ENCODE data around the gene PRIM1. TPM values are rescaled to one million over a fixed set of nuclear protein-coding genes. Genes with fewer than 3 reads are reported as not detected.
"Not testable (repeated sequence)": the region's sequence is repeated elsewhere in the genome, so short reads cannot be mapped to it uniquely, and the experiment has no call there.

Gene PRIM1
- total RNA-seq, 2 donors from 2014 or later = 71.9 to 76.6 TPM

GRCh38 chr12:56769868-56770267 is 17.7 kb upstream of the PRIM1 start:
- H3K27ac Mint-ChIP-seq = no peak overlapping the region
- no peaks in the 10 kb centered on the region for H3K9me3 Mint-ChIP-seq
- H3K36me3 Mint-ChIP-seq = no peaks in the 10 kb centered on the region
- ATAC-seq (no peak), DNase-seq (ENCODE audit: low spot score in 2 of 2) (no peak)

GRCh38 chr12:56768424-56768823 is 16.3 kb upstream of the PRIM1 start:
- Mint-ChIP-seq H3K36me3 (no peaks in the 10 kb centered on the region), H3K9me3 (no peaks in the 10 kb centered on the region), H3K27ac (no peak overlapping the region)
- no peak for ATAC-seq
- DNase-seq (ENCODE audit: low spot score in 2 of 2) = no peak

DNA sequence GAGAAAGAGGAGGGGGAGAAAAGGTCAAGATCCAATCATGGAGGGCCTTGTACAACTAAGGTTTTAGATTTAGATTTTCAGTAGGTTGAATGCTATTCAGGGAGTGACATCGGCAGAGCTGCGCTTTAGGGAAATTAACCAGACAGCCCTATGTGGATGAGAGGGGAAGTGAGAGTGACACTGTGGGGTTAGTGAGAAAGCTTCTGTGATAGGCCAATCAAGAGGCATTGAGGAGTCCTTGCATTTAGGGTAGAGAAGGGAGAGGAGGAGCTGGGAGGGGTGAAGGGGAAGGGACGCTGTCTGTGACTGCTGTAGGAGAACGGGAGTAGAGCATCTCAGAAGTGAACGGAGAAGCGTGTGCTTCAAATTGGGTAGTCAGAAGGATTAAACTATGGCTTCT is 14.4 kb upstream of the PRIM1 start:
- no peak for DNase-seq (ENCODE audit: low spot score in 2 of 2)
- ATAC-seq = no peak

GRCh38 chr12:56763753-56764657 is 11.9 kb upstream of the PRIM1 start:
- no peaks in the 10 kb centered on the region for H3K36me3 Mint-ChIP-seq

More for the DNA sequence above, 14.4 kb upstream of the PRIM1 start:
- Mint-ChIP-seq H3K36me3 (no peaks in the 10 kb centered on the region), H3K9me3 (no peaks in the 10 kb centered on the region), H3K27ac (no peak overlapping the region)

GRCh38 chr12:56761812-56762211 is 9.7 kb upstream of the PRIM1 start:
- no peak for DNase-seq (ENCODE audit: low spot score in 2 of 2)
- no peak for ATAC-seq
- H3K27ac Mint-ChIP-seq = no peak overlapping the region
- no peaks in the 10 kb centered on the region for H3K9me3 Mint-ChIP-seq
- no peaks in the 10 kb centered on the region for H3K36me3 Mint-ChIP-seq

More at GRCh38 chr12:56763753-56764657, 11.9 kb upstream of the PRIM1 start:
- no peak overlapping the region for H3K27ac Mint-ChIP-seq
- DNase-seq (ENCODE audit: low spot score in 2 of 2) (no peak), ATAC-seq (no peak)
- no peaks in the 10 kb centered on the region for H3K9me3 Mint-ChIP-seq

DNA sequence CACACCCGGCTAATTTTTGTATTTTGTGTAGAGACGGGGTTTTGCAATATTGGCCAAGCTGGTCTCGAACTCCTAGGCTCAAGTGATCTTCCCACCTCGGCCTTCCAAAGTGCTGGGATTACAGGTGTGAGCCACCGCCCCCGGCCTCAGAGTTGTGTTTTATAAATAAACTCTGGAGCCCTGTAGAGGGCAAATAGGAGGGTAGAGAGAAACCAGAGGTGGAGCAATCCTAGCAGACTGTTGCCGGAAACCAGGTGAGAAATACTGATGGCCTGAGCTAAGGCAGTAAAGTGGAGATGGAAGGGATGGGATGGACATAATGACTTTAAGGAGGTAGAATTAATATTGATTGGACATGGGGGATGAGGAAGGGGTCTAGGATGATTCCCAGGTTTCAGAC is 8.3 kb upstream of the PRIM1 start:
- no peaks in the 10 kb centered on the region for H3K9me3 Mint-ChIP-seq
- DNase-seq (ENCODE audit: low spot score in 2 of 2) (no peak), ATAC-seq (no peak)
- no peaks in the 10 kb centered on the region for H3K36me3 Mint-ChIP-seq
- no peak overlapping the region for H3K27ac Mint-ChIP-seq

DNA sequence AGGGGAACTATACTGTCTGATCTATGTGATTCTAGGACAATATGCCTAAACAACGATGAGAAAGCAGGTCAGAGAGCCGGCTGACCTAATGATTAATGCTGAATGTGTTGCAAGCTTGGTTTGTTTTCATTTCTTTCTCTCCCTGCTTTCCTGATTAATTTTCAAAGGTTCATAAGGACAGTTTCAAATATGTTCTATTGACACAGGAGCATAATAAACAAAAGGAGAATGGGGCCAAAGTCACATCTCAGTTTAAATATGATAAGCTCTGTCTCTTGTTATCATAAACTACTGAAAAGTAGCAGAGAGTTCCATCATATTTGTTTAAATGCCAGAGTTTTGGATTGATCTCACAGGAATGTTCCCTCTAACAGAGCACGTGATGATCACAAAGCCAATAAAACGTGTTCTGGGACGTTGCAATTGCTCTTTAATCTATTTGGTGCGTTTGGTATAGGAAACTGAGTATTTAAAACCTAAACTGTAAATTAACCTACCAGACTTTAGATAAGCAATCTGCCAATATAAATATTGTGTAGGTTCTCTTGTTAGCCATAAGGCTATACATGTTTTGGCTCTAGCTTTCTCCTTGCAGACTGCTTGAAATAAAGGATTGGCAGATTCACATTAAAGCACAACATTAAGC is 7.3 kb upstream of the PRIM1 start:
- no peak for ATAC-seq
- no peaks in the 10 kb centered on the region for H3K9me3 Mint-ChIP-seq
- no peaks in the 10 kb centered on the region for H3K36me3 Mint-ChIP-seq
- DNase-seq (ENCODE audit: low spot score in 2 of 2) = no peak
- H3K27ac Mint-ChIP-seq = no peak overlapping the region

DNA sequence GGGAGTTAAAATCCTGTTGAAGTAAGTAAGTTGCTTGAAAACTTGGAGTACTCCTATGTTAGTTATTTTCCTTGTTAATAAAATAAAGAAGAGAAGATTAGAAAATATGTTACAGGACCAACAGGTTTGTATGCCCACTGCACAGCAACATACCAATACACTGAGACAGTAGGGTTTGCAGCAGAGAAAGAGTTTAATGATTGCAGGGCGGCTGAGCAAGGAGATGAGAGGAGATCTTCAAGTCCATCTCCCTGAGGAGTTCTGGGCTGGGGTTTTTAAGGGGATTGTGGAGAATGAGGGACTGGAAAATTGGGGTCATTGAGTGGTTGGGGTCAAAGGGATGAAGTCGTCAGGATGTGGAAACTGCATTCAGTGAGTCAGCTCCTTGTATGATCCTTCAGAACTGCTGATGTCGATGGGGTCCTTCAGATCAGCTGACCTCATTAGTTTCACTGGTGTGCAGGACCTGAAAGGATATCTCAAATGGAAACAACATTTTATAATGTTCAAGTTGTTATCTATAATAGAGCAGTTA is 6.7 kb upstream of the PRIM1 start:
- ATAC-seq = no peak
- Mint-ChIP-seq H3K36me3 (no peaks in the 10 kb centered on the region), H3K9me3 (no peaks in the 10 kb centered on the region), H3K27ac (no peak overlapping the region)
- DNase-seq (ENCODE audit: low spot score in 2 of 2) = no peak

GRCh38 chr12:56757971-56758370 is 5.8 kb upstream of the PRIM1 start:
- H3K9me3 Mint-ChIP-seq; ATAC-seq; H3K36me3 Mint-ChIP-seq; DNase-seq (ENCODE audit: low spot score in 2 of 2); H3K27ac Mint-ChIP-seq: not testable (repeated sequence)

DNA sequence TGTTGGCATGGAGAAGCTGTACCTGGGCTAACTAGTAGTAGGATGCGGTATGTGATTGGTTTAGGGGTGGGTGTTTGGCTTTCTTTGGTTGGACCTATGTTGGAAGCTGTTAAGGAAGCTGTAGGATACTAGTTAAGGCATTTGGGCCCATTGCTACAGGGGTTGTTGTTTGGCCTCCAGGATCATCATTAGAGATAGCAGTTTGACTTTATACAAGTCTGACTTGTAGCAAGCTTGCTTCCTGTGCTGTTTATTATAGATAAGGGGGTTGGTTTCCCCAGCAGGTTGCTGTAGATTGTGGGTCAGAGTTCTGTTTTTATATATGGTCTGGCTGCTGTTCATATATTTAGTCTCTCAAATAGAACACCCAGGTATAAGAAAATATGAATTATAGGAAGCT is 1.4 kb upstream of the PRIM1 start:
- Mint-ChIP-seq H3K36me3 (peaks cover 25 to 32% of the 10 kb centered on the region in 2 donors), H3K27ac (no peak overlapping the region), H3K9me3 (no peaks in the 10 kb centered on the region)
- ATAC-seq (no peak), DNase-seq (ENCODE audit: low spot score in 2 of 2) (no peak)

DNA sequence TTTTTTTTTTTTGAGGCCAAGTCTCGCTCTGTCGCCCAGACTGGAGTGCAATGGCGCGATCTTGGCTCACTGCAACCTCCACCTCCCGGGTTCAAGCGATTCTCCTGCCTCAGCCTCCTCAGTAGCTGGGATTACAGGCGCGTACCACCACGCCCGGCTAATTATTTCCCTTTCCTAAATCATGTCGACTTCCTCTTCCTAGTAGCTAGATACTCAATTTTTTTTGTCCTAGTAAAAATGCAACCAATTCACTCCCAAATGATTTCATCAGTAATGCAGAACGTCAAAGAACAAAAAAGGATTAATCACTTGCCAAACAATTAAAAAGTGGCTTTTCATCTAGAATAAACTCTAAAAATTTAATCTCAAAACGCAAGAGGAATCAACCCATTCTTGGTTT is 1.5 kb downstream of the PRIM1 start:
- ATAC-seq; DNase-seq (ENCODE audit: low spot score in 2 of 2); H3K9me3 Mint-ChIP-seq: not testable (repeated sequence)
- peaks cover 38 to 47% of the 10 kb centered on the region in 2 donors for H3K36me3 Mint-ChIP-seq
- peak overlapping the region; percentile 61 to 93 for H3K27ac Mint-ChIP-seq

DNA sequence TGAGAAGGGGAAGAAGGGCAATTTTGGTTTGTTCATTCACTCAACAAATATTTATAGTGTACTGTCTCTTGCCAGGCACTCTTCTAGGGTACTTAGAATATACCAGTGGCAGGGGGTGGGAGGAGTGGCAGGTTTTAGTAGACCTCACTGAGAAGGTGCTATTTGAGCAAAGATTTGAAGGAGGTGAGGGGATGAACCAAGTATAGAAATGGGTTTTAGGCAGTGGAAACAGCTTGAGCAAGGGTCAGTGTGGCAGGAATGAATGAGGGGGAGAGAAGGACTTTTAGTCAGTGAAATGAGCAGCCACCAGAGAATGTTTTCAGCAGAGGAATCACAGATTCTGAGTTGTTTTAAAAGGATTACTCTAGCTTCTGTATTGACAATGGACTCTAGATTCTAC is 2.3 kb downstream of the PRIM1 start:
- ATAC-seq (no peak), DNase-seq (ENCODE audit: low spot score in 2 of 2) (no peak)
- Mint-ChIP-seq H3K27ac (peak overlapping the region in 1 of 2 donors; percentile 61), H3K36me3 (peaks cover 38 to 47% of the 10 kb centered on the region in 2 donors), H3K9me3 (no peaks in the 10 kb centered on the region)

DNA sequence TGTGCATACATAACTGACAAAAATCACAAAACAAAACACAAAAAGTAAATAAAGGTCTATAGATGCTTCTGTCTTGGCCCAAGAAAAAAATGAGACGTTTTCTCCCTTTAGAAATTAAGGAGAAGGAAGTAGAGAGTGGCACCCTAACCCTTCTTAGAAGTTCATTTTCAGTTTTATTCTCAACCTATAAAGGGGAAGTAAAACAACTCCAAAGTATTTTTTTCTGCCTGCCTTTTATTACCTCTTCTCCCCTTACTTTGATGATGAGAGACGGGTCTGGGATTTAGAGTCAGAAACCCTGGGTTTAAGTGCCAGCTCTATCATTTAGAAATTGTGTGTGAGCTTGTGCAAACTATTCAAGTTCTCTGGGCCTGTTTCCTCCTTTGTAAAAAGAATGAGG is 2.8 kb downstream of the PRIM1 start:
- Mint-ChIP-seq H3K9me3 (no peaks in the 10 kb centered on the region), H3K27ac (no peak overlapping the region), H3K36me3 (peaks cover 38 to 47% of the 10 kb centered on the region in 2 donors)
- DNase-seq (ENCODE audit: low spot score in 2 of 2) (no peak), ATAC-seq (no peak)

GRCh38 chr12:56728139-56728861 is 23.8 kb downstream of the PRIM1 start:
- no peak overlapping the region for H3K27ac Mint-ChIP-seq
- ATAC-seq = no peak
- no peaks in the 10 kb centered on the region for H3K9me3 Mint-ChIP-seq
- peaks cover 23 to 52% of the 10 kb centered on the region in 2 donors for H3K36me3 Mint-ChIP-seq
- no peak for DNase-seq (ENCODE audit: low spot score in 2 of 2)

- not testable (repeated sequence) for H3K9me3 Mint-ChIP-seq, ATAC-seq
- peaks cover 37 to 70% of the 10 kb centered on the region in 2 donors for H3K36me3 Mint-ChIP-seq
- DNase-seq (ENCODE audit: low spot score in 2 of 2) = peak in 1 of 2 donors; percentile 49
- H3K27ac Mint-ChIP-seq = peak overlapping the region; percentile 96 to 99
Observed at GRCh38 chr12:56726196-56726675, 25.9 kb downstream of the PRIM1 start.

DNA sequence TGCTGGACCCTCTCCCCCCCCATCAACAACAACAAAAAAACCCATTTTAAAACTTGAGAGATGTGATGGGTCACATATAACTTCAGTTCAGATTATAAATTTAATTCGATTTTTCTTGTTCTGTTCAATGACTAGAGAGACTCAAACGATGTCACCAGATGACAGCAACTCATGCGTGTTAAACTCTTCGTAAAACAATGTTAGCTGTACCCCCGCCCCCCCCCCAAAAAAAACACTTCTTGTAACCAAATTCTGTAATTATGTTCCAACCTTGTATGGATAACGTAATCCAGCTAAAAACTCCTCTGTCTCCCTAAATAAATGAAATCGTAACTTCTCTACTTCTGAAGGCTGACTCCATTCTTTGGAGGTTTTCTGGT is 26.4 kb downstream of the PRIM1 start:
- ATAC-seq = no peak
- no peak for DNase-seq (ENCODE audit: low spot score in 2 of 2)
- peaks cover 42 to 71% of the 10 kb centered on the region in 2 donors for H3K36me3 Mint-ChIP-seq
- H3K27ac Mint-ChIP-seq = peak overlapping the region; percentile 96 to 99
- no peaks in the 10 kb centered on the region for H3K9me3 Mint-ChIP-seq

Measured in activated naive CD4-positive, alpha-beta T cell treated with anti-CD3 and anti-CD28 coated beads, Interleukin-2, amount 50 U/mL, for 72 hours (primary cell).